Stimulated activated CD8-positive, alpha-beta memory T cell treated with anti-CD3 and anti-CD28 coated beads, Interleukin-7, amount 100 ng/mL, for 48 hours (primary cell): ENCODE data around the gene OLFM1.

Experiments used
- DNase-seq, 2 donors: peaks; one replicate each; pipeline ENCODE4 v3.0.0-alpha.2; 2020; ENCODE audit warnings: low read depth in 1 of 2; ENCODE audit errors: extremely low read depth in 1 of 2

The OLFM1 gene

GRCh38 chr9:135075234-135076142 lies 12.0 kb upstream of the OLFM1 start:
- no peak for DNase-seq

- DNase-seq, result no peak
Observed at GRCh38 chr9:135076143-135076875, 11.2 kb upstream of the OLFM1 start.

GRCh38 chr9:135076876-135077430 lies 10.5 kb upstream of the OLFM1 start:
- DNase-seq, result no peak

GRCh38 chr9:135077497-135078200 lies 9.8 kb upstream of the OLFM1 start:
- DNase-seq, result no peak

GRCh38 chr9:135078361-135078821 lies 9.1 kb upstream of the OLFM1 start:
- no peak for DNase-seq

GRCh38 chr9:135079018-135079417 lies 8.4 kb upstream of the OLFM1 start:
- DNase-seq, result no peak

GRCh38 chr9:135079676-135080075 lies 7.8 kb upstream of the OLFM1 start:
- DNase-seq, result no peak

- DNase-seq, result no peak
Observed at GRCh38 chr9:135080286-135081263, 6.9 kb upstream of the OLFM1 start.

- DNase-seq, result no peak
Observed at GRCh38 chr9:135081264-135081660, 6.2 kb upstream of the OLFM1 start.

GRCh38 chr9:135081731-135082130 lies 5.7 kb upstream of the OLFM1 start:
- DNase-seq, result no peak

GRCh38 chr9:135082536-135082935 lies 4.9 kb upstream of the OLFM1 start:
- no peak for DNase-seq

- DNase-seq, result no peak
Observed at GRCh38 chr9:135083241-135083810, 4.1 kb upstream of the OLFM1 start.

- DNase-seq, result no peak
Observed at GRCh38 chr9:135083831-135084230, 3.6 kb upstream of the OLFM1 start.

- DNase-seq, result no peak
Observed at GRCh38 chr9:135084262-135084661, 3.2 kb upstream of the OLFM1 start.

GRCh38 chr9:135084881-135085760 lies 2.3 kb upstream of the OLFM1 start:
- DNase-seq, result no peak

- DNase-seq, result peak; percentile 6 to 18
Observed at GRCh38 chr9:135085830-135086546, 1.5 kb upstream of the OLFM1 start.

GRCh38 chr9:135086597-135087488 lies 625 bp upstream of the OLFM1 start:
- DNase-seq, result no peak
